K562 (cell line): ENCODE results near the gene SMAP2. TPM values are rescaled to one million over a fixed set of nuclear protein-coding genes. Genes with fewer than 3 reads are reported as not detected.

Experiments
- ATAC-seq: fragments of 200-7000 bp; cut with Tn5 transposase; 3 replicates; pipeline ENCODE4 v1.9.1; 2020; ENCODE audit warnings: moderate library complexity
- BruUV-seq: library from RNA; stranded (reverse); fragments of 400-500 nt; replicated peaks from 2 replicates; lab custom pipeline; 2021; lab: Mats Ljungman, UMichigan
- CTCF ChIA-PET: fragments of 300-600 bp; formaldehyde crosslinking; extraction: SDS; loops from one replicate; lab custom pipeline; 2021; ENCODE audit warnings: low intra/inter-chr PET ratio; lab: Yijun Ruan, JAX
- POLR2A ChIA-PET: fragments of 300-600, 350-650 bp; sonication (Branson Sonifier 250); formaldehyde crosslinking; extraction: SDS; loops from one replicate; lab custom pipeline; 2021; ENCODE audit warnings: antibody characterized with exemption, inconsistent platforms; lab: Yijun Ruan, JAX
- DNase-seq, 4 experiments: peaks; one replicate each; pipeline versions ENCODE4 v3.0.0 to v3.0.0-alpha.2; 2011 to 2018; ENCODE audit warnings: low spot score in 3 of 4, mixed read lengths in 3 of 4; ENCODE audit errors: extremely low read depth in 1 of 4
- FAIRE-seq: peaks from 2 replicates; lab custom pipeline; 2011; peaks lifted over from hg19 to GRCh38; lab: Jason Lieb, UNC
- H2AFZ ChIP-seq: 2 replicates; pipeline ENCODE4 v1.6.0; 2011; ENCODE audit warnings: low read depth, low read length, control low read depth, inconsistent platforms
- H3K27ac ChIP-seq: fragments of 200-600 bp; 3 replicates; pipeline ENCODE4 v1.8.0; 2011; ENCODE audit warnings: low read depth, mild to moderate bottlenecking, control low read depth, inconsistent platforms, low read length, moderate library complexity, mixed read lengths; ENCODE audit errors: extremely low read depth
- H3K27me3 ChIP-seq, 2 experiments: fragments of 300-600 bp in 1 of 2; 2 replicates in 1 of 2; 3 replicates in 1 of 2; pipeline versions ENCODE4 v1.6.0 to v1.8.0; 2011; ENCODE audit warnings: inconsistent platforms in 2 of 2, low read length in 2 of 2, mild to moderate bottlenecking in 1 of 2, mixed read lengths in 1 of 2, moderate library complexity in 1 of 2; ENCODE audit not compliant: control insufficient read depth in 2 of 2, insufficient read depth in 2 of 2
- H3K36me3 ChIP-seq: fragments of 300-600 bp; 3 replicates; pipeline ENCODE4 v1.8.0; 2011; ENCODE audit warnings: mild to moderate bottlenecking, low read length, inconsistent platforms; ENCODE audit not compliant: control insufficient read depth, insufficient read depth
- H3K4me1 ChIP-seq, 2 experiments: fragments of 200-600 bp in 1 of 2; replicated peaks in 1 of 2; 2 replicates in 1 of 2; 3 replicates in 1 of 2; pipeline versions ENCODE4 v1.5.1 to v1.8.0; 2011; ENCODE audit warnings: inconsistent platforms in 2 of 2, low read length in 2 of 2, mild to moderate bottlenecking in 1 of 2, mixed read lengths in 1 of 2, moderate library complexity in 1 of 2; ENCODE audit not compliant: control insufficient read depth in 2 of 2, insufficient read depth in 2 of 2
- H3K4me2 ChIP-seq: 2 replicates; pipeline ENCODE4 v1.6.1; 2011; ENCODE audit warnings: low read length, control low read depth, inconsistent platforms, mixed read lengths; ENCODE audit not compliant: insufficient read depth
- H3K4me3 ChIP-seq: fragments of 200-600 bp; sonication (generic), shearing (Covaris generic); 2 replicates; pipeline ENCODE4 v1.5.1; 2016; ENCODE audit warnings: control low read depth, inconsistent platforms
- H3K79me2 ChIP-seq: fragments of 200-600 bp; 3 replicates; pipeline ENCODE4 v1.8.0; 2011; ENCODE audit warnings: low read length, inconsistent platforms; ENCODE audit not compliant: control insufficient read depth, insufficient read depth
- H3K9ac ChIP-seq, 2 experiments: 2 replicates each; pipeline versions ENCODE4 v1.6.0 to v1.6.1; 2011; ENCODE audit warnings: low read depth in 2 of 2, low read length in 2 of 2, control low read depth in 1 of 2, inconsistent platforms in 1 of 2, mild to moderate bottlenecking in 1 of 2, mixed read lengths in 1 of 2; ENCODE audit not compliant: insufficient read depth in 1 of 2
- H3K9me1 ChIP-seq: one replicate; pipeline ENCODE4 v1.6.0; 2011; ENCODE audit warnings: inconsistent platforms, mild to moderate bottlenecking, low read length, moderate library complexity; ENCODE audit not compliant: control insufficient read depth, insufficient read depth
- H3K9me3 ChIP-seq: replicated peaks from 2 replicates; pipeline ENCODE4 v1.5.1; 2011; ENCODE audit warnings: low read depth, low read length, inconsistent platforms; ENCODE audit not compliant: control insufficient read depth, insufficient read depth
- H4K20me1 ChIP-seq: replicated peaks from 2 replicates; pipeline ENCODE4 v1.6.1; 2011; ENCODE audit warnings: low read length, inconsistent platforms, mixed read lengths; ENCODE audit not compliant: control insufficient read depth, insufficient read depth
- CBFA2T2 ChIP-seq: fragments of 450-650 bp; conservative IDR thresholded peaks from 2 replicates; pipeline ENCODE4 v1.6.1; 2017; ENCODE audit warnings: mild to moderate bottlenecking
- DPF2 ChIP-seq: fragments of 450-650 bp; IDR thresholded peaks from 2 replicates; pipeline ENCODE4 v1.6.1; 2016
- GATAD2B ChIP-seq: fragments of 450-650 bp; IDR thresholded peaks from 2 replicates; pipeline ENCODE4 v1.6.1; 2017; ENCODE audit warnings: mild to moderate bottlenecking, borderline replicate concordance
- NRF1 ChIP-seq, 2 experiments: fragments of 450-650 bp; IDR thresholded peaks in 1 of 2; conservative IDR thresholded peaks in 1 of 2; 2 replicates each; pipeline ENCODE4 v1.6.1; 2014; ENCODE audit warnings: mild to moderate bottlenecking in 2 of 2
- POLR2A ChIP-seq: fragments of 450-650 bp; conservative IDR thresholded peaks from 2 replicates; pipeline ENCODE4 v1.6.1; 2016
- SNIP1 ChIP-seq: fragments of 450-650 bp; IDR thresholded peaks from 2 replicates; pipeline ENCODE4 v1.7.1; 2017; ENCODE audit warnings: low read depth, mild to moderate bottlenecking
- WGBS: fragments of 100-300 bp; shearing (Covaris generic); methylation state at CpG from one replicate; pipeline ENCODE4 v1.1.6; 2016; ENCODE audit warnings: low coverage, mixed read lengths; ENCODE audit not compliant: insufficient coverage; ENCODE audit errors: missing lambda C conversion rate; 5-methylcytosine and 5-hydroxymethylcytosine counted together
- in situ Hi-C: fragments of 300-500 bp; cut with MboI; formaldehyde crosslinking; loops from 4 replicates; pipeline ENCODE4 v1.15.0; 2018; ENCODE audit warnings: inconsistent platforms, mixed read lengths
- intact Hi-C: fragments of 100-400 bp; cut with micrococcal nuclease; formaldehyde crosslinking; loops from 2 replicates; pipeline ENCODE4 v1.14.2; 2022
- polyA plus RNA-seq, 8 experiments: library from polyadenylated mRNA; depleted of rRNA in 4 of 8; stranded (reverse) in 5 of 8; unstranded in 3 of 8; fragments of >200 nt; fragmentation: Nextera tagmentation in 2 of 8; fragmentation: Illumina TruSeq in 1 of 8; extraction: Ambion mirVana in 2 of 8; extraction: Trizol in 1 of 8; gene quantifications; 2 replicates each; pipeline versions ENCODE4 v1.2.1 to v1.2.3, GENCODE V29; 2011 to 2014; ENCODE audit warnings: inconsistent platforms in 1 of 8, missing spikeins in 1 of 8
- total RNA-seq, 7 experiments: library from RNA; depleted of rRNA in 6 of 7; stranded (reverse); fragments of >200 nt in 6 of 7; fragmentation: Illumina TruSeq in 2 of 7; extraction: Trizol in 2 of 7; gene quantifications; 2 replicates each; pipeline versions ENCODE4 v1.2.1 to v1.2.3, GENCODE V29; 2011 to 2021; ENCODE audit warnings: low replicate concordance in 1 of 7
- TF ChIP-seq, protein P1 (sequence below), 2 experiments: fragments of 150-350 bp in 1 of 2; IDR thresholded peaks; 2 replicates each; pipeline ENCODE4 v1.6.1; 2012 to 2016; ENCODE audit warnings: low read depth in 2 of 2, low read length in 2 of 2, mild to moderate bottlenecking in 1 of 2, moderate library complexity in 1 of 2
- TF ChIP-seq, protein P2 (sequence below): fragments of 250-450 bp; sonication (Bioruptor Pico); IDR thresholded peaks from 2 replicates; pipeline ENCODE4 v1.8.0; 2021; ENCODE audit warnings: moderate library complexity, mild to moderate bottlenecking, inconsistent platforms
- TF ChIP-seq, protein P3 (sequence below), 2 experiments: fragments of 450-650 bp; formaldehyde crosslinking in 1 of 2; IDR thresholded peaks; 2 replicates each; pipeline versions ENCODE4 v1.4.0 to v1.6.1; 2014 to 2020; ENCODE audit warnings: mild to moderate bottlenecking in 2 of 2, borderline replicate concordance in 1 of 2, low read depth in 1 of 2

The SMAP2 gene
- total and polyA plus RNA-seq, 9 of the 15 experiments (the other 6 are each of a cell fraction or from before 2014, with no cell fraction given) = 38.7 to 212 (median 94.1) TPM

DNA sequence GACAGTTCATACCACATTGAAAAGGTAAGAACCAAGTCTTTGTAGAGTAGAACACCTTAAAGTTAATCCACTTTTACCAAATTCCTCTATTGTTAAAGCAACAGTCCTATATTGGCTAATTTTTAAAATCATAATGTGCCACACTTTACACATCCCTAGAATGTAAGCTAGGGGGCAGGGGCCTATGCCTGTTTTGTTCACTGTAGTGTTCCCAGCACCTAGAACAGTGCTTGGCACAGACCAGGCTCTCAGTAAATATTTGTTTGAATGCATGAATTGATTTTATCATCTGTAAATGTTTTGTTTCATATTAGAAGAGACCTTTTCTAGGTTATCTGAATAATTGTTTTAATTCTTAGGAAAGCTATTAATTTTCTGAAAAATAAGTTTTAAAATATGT, 9.1 kb downstream of the SMAP2 start (continued):
- TF ChIP-seq, protein P1, sequence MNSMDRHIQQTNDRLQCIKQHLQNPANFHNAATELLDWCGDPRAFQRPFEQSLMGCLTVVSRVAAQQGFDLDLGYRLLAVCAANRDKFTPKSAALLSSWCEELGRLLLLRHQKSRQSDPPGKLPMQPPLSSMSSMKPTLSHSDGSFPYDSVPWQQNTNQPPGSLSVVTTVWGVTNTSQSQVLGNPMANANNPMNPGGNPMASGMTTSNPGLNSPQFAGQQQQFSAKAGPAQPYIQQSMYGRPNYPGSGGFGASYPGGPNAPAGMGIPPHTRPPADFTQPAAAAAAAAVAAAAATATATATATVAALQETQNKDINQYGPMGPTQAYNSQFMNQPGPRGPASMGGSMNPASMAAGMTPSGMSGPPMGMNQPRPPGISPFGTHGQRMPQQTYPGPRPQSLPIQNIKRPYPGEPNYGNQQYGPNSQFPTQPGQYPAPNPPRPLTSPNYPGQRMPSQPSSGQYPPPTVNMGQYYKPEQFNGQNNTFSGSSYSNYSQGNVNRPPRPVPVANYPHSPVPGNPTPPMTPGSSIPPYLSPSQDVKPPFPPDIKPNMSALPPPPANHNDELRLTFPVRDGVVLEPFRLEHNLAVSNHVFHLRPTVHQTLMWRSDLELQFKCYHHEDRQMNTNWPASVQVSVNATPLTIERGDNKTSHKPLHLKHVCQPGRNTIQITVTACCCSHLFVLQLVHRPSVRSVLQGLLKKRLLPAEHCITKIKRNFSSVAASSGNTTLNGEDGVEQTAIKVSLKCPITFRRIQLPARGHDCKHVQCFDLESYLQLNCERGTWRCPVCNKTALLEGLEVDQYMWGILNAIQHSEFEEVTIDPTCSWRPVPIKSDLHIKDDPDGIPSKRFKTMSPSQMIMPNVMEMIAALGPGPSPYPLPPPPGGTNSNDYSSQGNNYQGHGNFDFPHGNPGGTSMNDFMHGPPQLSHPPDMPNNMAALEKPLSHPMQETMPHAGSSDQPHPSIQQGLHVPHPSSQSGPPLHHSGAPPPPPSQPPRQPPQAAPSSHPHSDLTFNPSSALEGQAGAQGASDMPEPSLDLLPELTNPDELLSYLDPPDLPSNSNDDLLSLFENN (IDR thresholded peaks at IDR 0.05; ENCODE audit: low read depth in 2 of 2, low read length in 2 of 2) = 0 out of 4 replicates have a peak, but pooled peaks of 1 of the 2 experiments have one; percentile 7
- TF ChIP-seq GATAD2B = 0 out of 2 replicates have a peak, but pooled peaks have one; percentile 31
- TF ChIP-seq, all 486 proteins: peak for 8

DNA sequence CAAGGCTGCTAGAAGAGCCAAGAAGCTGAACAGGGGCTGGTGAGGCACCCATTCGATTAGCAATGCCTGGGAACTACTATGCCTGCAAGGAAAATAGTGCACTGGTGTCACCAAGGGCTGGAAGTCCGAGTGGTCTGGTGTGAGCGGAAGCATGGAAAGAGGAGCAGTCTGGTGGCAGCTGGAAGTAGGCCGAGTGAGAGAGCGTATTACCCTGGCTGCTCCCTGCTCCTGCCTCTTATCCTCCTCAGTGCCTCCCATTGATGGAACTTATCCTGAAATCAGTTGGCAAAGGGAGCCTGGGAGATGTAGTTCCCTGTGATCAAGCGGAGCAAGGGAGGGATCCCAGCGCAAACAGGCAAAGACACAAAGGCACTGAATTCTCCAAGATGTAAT, 9.6 kb downstream of the SMAP2 start:
- peak overlapping the region; percentile 49 for H2AFZ ChIP-seq
- WGBS = 1% methylated on average over 7 of the region's 7 CpGs
- intact Hi-C loops (no loop called here), in situ Hi-C loops (no loop called here)
- ChIA-PET CTCF (no interaction called here), POLR2A (interaction anchor here (1.0 to 7.7 kb wide), 5 partner anchors 9 to 59 kb away, joined by 3 to 61 read pairs (median 24); partner anchors contain the start of gene SMAP2)
- peak; percentile 40 to 78 (median 54) for DNase-seq
- H3K9ac ChIP-seq = peak overlapping the region; percentile 83 to 91
- peaks cover 100% of the 10 kb centered on the region for H3K79me2 ChIP-seq
- no peaks in the 10 kb centered on the region for H3K9me3 ChIP-seq
- H4K20me1 ChIP-seq = no peaks in the 10 kb centered on the region
- peak overlapping the region; percentile 95 for H3K27ac ChIP-seq
- peak overlapping the region; percentile 29 for H3K4me3 ChIP-seq
- H3K9me1 ChIP-seq = no peaks in the 10 kb centered on the region
- peak; percentile 42 for ATAC-seq
- H3K36me3 ChIP-seq = peaks cover 36% of the 10 kb centered on the region
- TSS peak; percentile 96 for BruUV-seq
- no peak for FAIRE-seq
- H3K4me1 ChIP-seq = peaks cover 41 to 71% of the 10 kb centered on the region in 2 experiments
- H3K27me3 ChIP-seq = no peaks in the 10 kb centered on the region
- H3K4me2 ChIP-seq = peak overlapping the region; percentile 93
- peak; percentile 64 for TF ChIP-seq POLR2A
- peak; percentile 37 to 43; a peak in 2 of 4 replicates for TF ChIP-seq NRF1 (conservative IDR thresholded peaks at IDR 0.05 in 1 of 2, IDR thresholded peaks at IDR 0.05 in 1 of 2)
- TF ChIP-seq DPF2 = no peak
- TF ChIP-seq, protein P2, sequence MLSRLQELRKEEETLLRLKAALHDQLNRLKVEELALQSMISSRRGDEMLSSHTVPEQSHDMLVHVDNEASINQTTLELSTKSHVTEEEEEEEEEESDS (CRISPR knock-in tag) = no peak
- TF ChIP-seq SNIP1 = no peak
- no peak for TF ChIP-seq CBFA2T2
- TF ChIP-seq, protein P3, sequence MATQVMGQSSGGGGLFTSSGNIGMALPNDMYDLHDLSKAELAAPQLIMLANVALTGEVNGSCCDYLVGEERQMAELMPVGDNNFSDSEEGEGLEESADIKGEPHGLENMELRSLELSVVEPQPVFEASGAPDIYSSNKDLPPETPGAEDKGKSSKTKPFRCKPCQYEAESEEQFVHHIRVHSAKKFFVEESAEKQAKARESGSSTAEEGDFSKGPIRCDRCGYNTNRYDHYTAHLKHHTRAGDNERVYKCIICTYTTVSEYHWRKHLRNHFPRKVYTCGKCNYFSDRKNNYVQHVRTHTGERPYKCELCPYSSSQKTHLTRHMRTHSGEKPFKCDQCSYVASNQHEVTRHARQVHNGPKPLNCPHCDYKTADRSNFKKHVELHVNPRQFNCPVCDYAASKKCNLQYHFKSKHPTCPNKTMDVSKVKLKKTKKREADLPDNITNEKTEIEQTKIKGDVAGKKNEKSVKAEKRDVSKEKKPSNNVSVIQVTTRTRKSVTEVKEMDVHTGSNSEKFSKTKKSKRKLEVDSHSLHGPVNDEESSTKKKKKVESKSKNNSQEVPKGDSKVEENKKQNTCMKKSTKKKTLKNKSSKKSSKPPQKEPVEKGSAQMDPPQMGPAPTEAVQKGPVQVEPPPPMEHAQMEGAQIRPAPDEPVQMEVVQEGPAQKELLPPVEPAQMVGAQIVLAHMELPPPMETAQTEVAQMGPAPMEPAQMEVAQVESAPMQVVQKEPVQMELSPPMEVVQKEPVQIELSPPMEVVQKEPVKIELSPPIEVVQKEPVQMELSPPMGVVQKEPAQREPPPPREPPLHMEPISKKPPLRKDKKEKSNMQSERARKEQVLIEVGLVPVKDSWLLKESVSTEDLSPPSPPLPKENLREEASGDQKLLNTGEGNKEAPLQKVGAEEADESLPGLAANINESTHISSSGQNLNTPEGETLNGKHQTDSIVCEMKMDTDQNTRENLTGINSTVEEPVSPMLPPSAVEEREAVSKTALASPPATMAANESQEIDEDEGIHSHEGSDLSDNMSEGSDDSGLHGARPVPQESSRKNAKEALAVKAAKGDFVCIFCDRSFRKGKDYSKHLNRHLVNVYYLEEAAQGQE (IDR thresholded peaks at IDR 0.05; ENCODE audit: borderline replicate concordance) = peak; percentile 65
- TF ChIP-seq, protein P3 (CRISPR knock-in tag; IDR thresholded peaks at IDR 0.05; ENCODE audit: low read depth) = no peak
